Measurements from ENCODE around the gene CT45A10. TPM values are rescaled to one million over a fixed set of nuclear protein-coding genes. Genes with fewer than 3 reads are reported as not detected.
"Not testable (repeated sequence)": the region's sequence is repeated elsewhere in the genome, so short reads cannot be mapped to it uniquely, and the experiment has no call there.

CT45A10 gene
- total and polyA plus RNA-seq, 2 donors (not counting 3 experiments of a cell fraction or from before 2014, with no cell fraction given) = not detected

GRCh38 chrX:135923353-135923752 is 30.1 kb upstream of the CT45A10 start:
- no peaks in the 10 kb centered on the region for H3K79me2 ChIP-seq (ENCODE audit: control insufficient read depth, insufficient read depth, low read length)
- no peak overlapping the region for H3K4me2 ChIP-seq (ENCODE audit: insufficient read depth, low read length)
- H3K4me1 ChIP-seq (ENCODE audit: control insufficient read depth, extremely low read depth, insufficient read depth, low read length) = no peaks in the 10 kb centered on the region
- H3K9me1 ChIP-seq (replicated peaks; ENCODE audit: control insufficient read depth, extremely low read depth, insufficient read depth, low read length) = no peaks in the 10 kb centered on the region
- H3K9ac ChIP-seq (replicated peaks; ENCODE audit: extremely low read depth, insufficient read depth, low read length) = no peak overlapping the region
- intact Hi-C loops (cut with micrococcal nuclease) (no loop called here), dilution Hi-C loops (cut with MboI; ENCODE audit: extremely low pct_ligation_motif_present, low sequenced_read_pairs) (no loop called here)
- no peaks in the 10 kb centered on the region for H4K20me1 ChIP-seq (replicated peaks; ENCODE audit: control insufficient read depth, extremely low read depth, insufficient read depth, low read length)
- BruUV-seq (replicated peaks) = no TSS peak
- POLR2A ChIA-PET = no interaction called here
- H3K27ac ChIP-seq (ENCODE audit: insufficient read depth, low read depth, low read length) = no peak overlapping the region
- CTCF ChIA-PET = interaction anchor here (1.0 to 1.7 kb wide), 2 partner anchors 9 to 105 kb away, joined by 4 to 9 read pairs; no protein-coding TSS in a partner anchor
- no peaks in the 10 kb centered on the region for H3K9me3 ChIP-seq (replicated peaks; ENCODE audit: control insufficient read depth, insufficient read depth, low read length)
- no peaks in the 10 kb centered on the region for H3K36me3 ChIP-seq (ENCODE audit: control insufficient read depth in 2 of 2, extremely low read depth in 1 of 2, insufficient read depth in 2 of 2, low read length in 2 of 2)
- no peak overlapping the region for H3K4me3 ChIP-seq (replicated peaks in 1 of 3; ENCODE audit: insufficient read depth in 1 of 3, low read depth in 1 of 3, low read length in 3 of 3)
- peak; percentile 62 for FAIRE-seq
- no peak for DNase-seq (ENCODE audit: low read depth, low spot score)
- H2AFZ ChIP-seq (ENCODE audit: low read depth, low read length) = no peak overlapping the region
- no peaks in the 10 kb centered on the region for H3K27me3 ChIP-seq (ENCODE audit: control insufficient read depth in 2 of 2, insufficient read depth in 2 of 2, low read length in 2 of 2)
- TF ChIP-seq GATA2 (IDR thresholded peaks at IDR 0.05; ENCODE audit: insufficient read depth, insufficient read length, low read depth, low read length) = no peak
- no peak for TF ChIP-seq FOS (IDR thresholded peaks at IDR 0.05; ENCODE audit: borderline replicate concordance, insufficient read depth, low read length)
- TF ChIP-seq MAX (IDR thresholded peaks at IDR 0.05; ENCODE audit: insufficient read depth, insufficient read length) = no peak

- H3K9me1 ChIP-seq (replicated peaks; ENCODE audit: control insufficient read depth, extremely low read depth, insufficient read depth, low read length); H3K27ac ChIP-seq (ENCODE audit: insufficient read depth, low read depth, low read length); CTCF ChIA-PET; dilution Hi-C loops (cut with MboI; ENCODE audit: extremely low pct_ligation_motif_present, low sequenced_read_pairs); DNase-seq (ENCODE audit: low read depth, low spot score); H2AFZ ChIP-seq (ENCODE audit: low read depth, low read length); H3K9ac ChIP-seq (replicated peaks; ENCODE audit: extremely low read depth, insufficient read depth, low read length); POLR2A ChIA-PET; H3K36me3 ChIP-seq (ENCODE audit: control insufficient read depth in 2 of 2, extremely low read depth in 1 of 2, insufficient read depth in 2 of 2, low read length in 2 of 2); FAIRE-seq; H3K79me2 ChIP-seq (ENCODE audit: control insufficient read depth, insufficient read depth, low read length); H3K27me3 ChIP-seq (ENCODE audit: control insufficient read depth in 2 of 2, insufficient read depth in 2 of 2, low read length in 2 of 2); H4K20me1 ChIP-seq (replicated peaks; ENCODE audit: control insufficient read depth, extremely low read depth, insufficient read depth, low read length); H3K4me3 ChIP-seq (replicated peaks in 1 of 3; ENCODE audit: insufficient read depth in 1 of 3, low read depth in 1 of 3, low read length in 3 of 3); intact Hi-C loops (cut with micrococcal nuclease); BruUV-seq (replicated peaks); H3K9me3 ChIP-seq (replicated peaks; ENCODE audit: control insufficient read depth, insufficient read depth, low read length); H3K4me1 ChIP-seq (ENCODE audit: control insufficient read depth, extremely low read depth, insufficient read depth, low read length); H3K4me2 ChIP-seq (ENCODE audit: insufficient read depth, low read length): not testable (repeated sequence)
Measured at GRCh38 chrX:135920516-135920915, 27.3 kb upstream of the CT45A10 start.

Measured in endothelial cell of umbilical vein (primary cell).